Neural progenitor cell (in vitro differentiated cells): Measurements from ENCODE around the gene SNRNP200. TPM values are rescaled to one million over a fixed set of nuclear protein-coding genes. Genes with fewer than 3 reads are reported as not detected.

ENCODE experiments used
- DNase-seq: peaks from one replicate; pipeline ENCODE4 v3.0.0-alpha.2; 2016; ENCODE audit warnings: low spot score
- H2AFZ ChIP-seq: fragments of 200-600 bp; sonication (generic); replicated peaks from 2 replicates; pipeline ENCODE4 v1.6.1; 2016; ENCODE audit warnings: antibody characterized with exemption
- H3F3A ChIP-seq: fragments of 200-600 bp; sonication (generic); 2 replicates; pipeline ENCODE4 v1.6.1; 2016; ENCODE audit warnings: antibody characterized with exemption, low read depth
- H3K27ac ChIP-seq: fragments of 200-600 bp; sonication (generic); 2 replicates; pipeline ENCODE4 v1.5.1; 2016; ENCODE audit warnings: mild to moderate bottlenecking
- H3K27me3 ChIP-seq: fragments of 200-600 bp; sonication (generic); 2 replicates; pipeline ENCODE4 v1.6.1; 2016; ENCODE audit warnings: mild to moderate bottlenecking, moderate library complexity
- H3K36me3 ChIP-seq: fragments of 200-600 bp; sonication (generic); 2 replicates; pipeline ENCODE4 v1.5.1; 2016
- H3K4me1 ChIP-seq: fragments of 200-600 bp; sonication (generic); 2 replicates; pipeline ENCODE4 v1.6.1; 2016; ENCODE audit warnings: mixed run types
- H3K4me2 ChIP-seq: fragments of 200-600 bp; sonication (generic); 2 replicates; pipeline ENCODE4 v1.6.1; 2016
- H3K4me3 ChIP-seq: fragments of 200-600 bp; sonication (generic); 2 replicates; pipeline ENCODE4 v1.5.1; 2016
- H3K79me2 ChIP-seq: fragments of 200-600 bp; sonication (generic); 2 replicates; pipeline ENCODE4 v1.6.1; 2016; ENCODE audit warnings: low read depth
- H3K9ac ChIP-seq: fragments of 200-600 bp; sonication (generic); 2 replicates; pipeline ENCODE4 v1.6.1; 2016
- H3K9me3 ChIP-seq: fragments of 200-600 bp; sonication (generic); 2 replicates; pipeline ENCODE4 v1.5.1; 2016; ENCODE audit warnings: low read depth
- H4K20me1 ChIP-seq: fragments of 200-600 bp; sonication (generic); 2 replicates; pipeline ENCODE4 v1.6.1; 2016; ENCODE audit warnings: low read depth
- H3K27ac Mint-ChIP-seq: 3 replicates; pipeline ENCODE4 v1.8.0; 2021; ENCODE audit warnings: mixed read lengths
- H3K27me3 Mint-ChIP-seq: 2 replicates; pipeline ENCODE4 v1.8.0; 2022; ENCODE audit warnings: low read depth, mild to moderate bottlenecking, inconsistent platforms, moderate library complexity, mixed read lengths; ENCODE audit not compliant: insufficient read depth
- H3K36me3 Mint-ChIP-seq: 3 replicates; pipeline ENCODE4 v1.8.0; 2021; ENCODE audit warnings: mixed read lengths
- H3K4me1 Mint-ChIP-seq: 3 replicates; pipeline ENCODE4 v1.8.0; 2021; ENCODE audit warnings: mixed read lengths
- H3K4me3 Mint-ChIP-seq: 3 replicates; pipeline ENCODE4 v1.8.0; 2021; ENCODE audit warnings: mild to moderate bottlenecking, moderate library complexity, mixed read lengths
- H3K9me3 Mint-ChIP-seq: 3 replicates; pipeline ENCODE4 v1.8.0; 2020; ENCODE audit warnings: mixed read lengths
- CTCF ChIP-seq: fragments of 200-600 bp; sonication (generic); IDR thresholded peaks from 2 replicates; pipeline ENCODE4 v1.5.1; 2017; ENCODE audit warnings: antibody characterized with exemption, mild to moderate bottlenecking
- EZH2 ChIP-seq: fragments of 200-600 bp; sonication (generic); IDR thresholded peaks from 2 replicates; pipeline ENCODE4 v1.6.1; 2017; ENCODE audit warnings: antibody characterized with exemption, mild to moderate bottlenecking, moderate library complexity
- EZH2phosphoT487 ChIP-seq: fragments of 200-600 bp; sonication (generic); IDR thresholded peaks from 2 replicates; pipeline ENCODE4 v1.6.1; 2017; ENCODE audit warnings: antibody characterized with exemption
- total RNA-seq: library from RNA; depleted of rRNA; stranded (reverse); fragments of >200 nt; gene quantifications from 2 replicates; pipeline ENCODE4 v1.2.3, GENCODE V29; 2015; ENCODE audit warnings: low replicate concordance

SNRNP200 gene
- total RNA-seq, 1 donor from 2014 or later: 94.3 TPM

- no peak overlapping the region for H3K27ac Mint-ChIP-seq
Measured at GRCh38 chr2:96333708-96334107, 28.4 kb upstream of the SNRNP200 start.

GRCh38 chr2:96330407-96330806, 25.1 kb upstream of the SNRNP200 start:
- H3F3A ChIP-seq: peaks cover 3% of the 10 kb centered on the region
- no peak overlapping the region for H2AFZ ChIP-seq
- no peaks in the 10 kb centered on the region for H3K4me1 ChIP-seq
- Mint-ChIP-seq H3K27ac (no peak overlapping the region), H3K9me3 (no peaks in the 10 kb centered on the region), H3K27me3 (peaks cover 6% of the 10 kb centered on the region), H3K36me3 (peaks cover 14% of the 10 kb centered on the region), H3K4me3 (no peak overlapping the region), H3K4me1 (peaks cover 21% of the 10 kb centered on the region)
- no peaks in the 10 kb centered on the region for H3K36me3 ChIP-seq
- no peaks in the 10 kb centered on the region for H3K9me3 ChIP-seq
- no peak for TF ChIP-seq CTCF
- TF ChIP-seq EZH2: no peak
- no peak for TF ChIP-seq EZH2phosphoT487
- no peak overlapping the region for H3K4me3 ChIP-seq
- DNase-seq: no peak
- peaks cover 11% of the 10 kb centered on the region for H3K27me3 ChIP-seq
- no peak overlapping the region for H3K27ac ChIP-seq
- H4K20me1 ChIP-seq: no peaks in the 10 kb centered on the region
- peaks cover 8% of the 10 kb centered on the region for H3K79me2 ChIP-seq
- H3K4me2 ChIP-seq: no peak overlapping the region
- no peak overlapping the region for H3K9ac ChIP-seq

More at GRCh38 chr2:96333708-96334107, 28.4 kb upstream of the SNRNP200 start:
- Mint-ChIP-seq H3K36me3 (peaks cover 7% of the 10 kb centered on the region), H3K4me1 (peaks cover 30% of the 10 kb centered on the region), H3K9me3 (no peaks in the 10 kb centered on the region), H3K27me3 (no peaks in the 10 kb centered on the region), H3K4me3 (peak overlapping the region; percentile 90)
- Histone ChIP-seq H3K9me3 (no peaks in the 10 kb centered on the region), H3K79me2 (peaks cover 36% of the 10 kb centered on the region), H3K4me2 (no peak overlapping the region), H3K4me1 (peaks cover 9% of the 10 kb centered on the region), H3K4me3 (no peak overlapping the region), H2AFZ (no peak overlapping the region), H3K9ac (no peak overlapping the region), H4K20me1 (no peaks in the 10 kb centered on the region), H3K27ac (no peak overlapping the region), H3K36me3 (no peaks in the 10 kb centered on the region), H3F3A (peaks cover 3% of the 10 kb centered on the region), H3K27me3 (no peaks in the 10 kb centered on the region)
- no peak for TF ChIP-seq EZH2
- DNase-seq: no peak

GRCh38 chr2:96329874-96330273, 24.5 kb upstream of the SNRNP200 start:
- H3K9me3 ChIP-seq: no peaks in the 10 kb centered on the region
- H3K9ac ChIP-seq: no peak overlapping the region
- peaks cover 3% of the 10 kb centered on the region for H3K79me2 ChIP-seq
- peaks cover 4% of the 10 kb centered on the region for H3K4me1 ChIP-seq
- no peak for DNase-seq
- H4K20me1 ChIP-seq: no peaks in the 10 kb centered on the region
- TF ChIP-seq CTCF (no peak), EZH2phosphoT487 (no peak), EZH2 (no peak)
- H3K4me2 ChIP-seq: no peak overlapping the region
- Mint-ChIP-seq H3K36me3 (peaks cover 14% of the 10 kb centered on the region), H3K4me1 (peaks cover 21% of the 10 kb centered on the region), H3K27me3 (peaks cover 8% of the 10 kb centered on the region), H3K9me3 (no peaks in the 10 kb centered on the region), H3K4me3 (no peak overlapping the region), H3K27ac (no peak overlapping the region)
- H3K4me3 ChIP-seq: no peak overlapping the region
- no peak overlapping the region for H3K27ac ChIP-seq
- no peak overlapping the region for H2AFZ ChIP-seq
- no peaks in the 10 kb centered on the region for H3K36me3 ChIP-seq
- peaks cover 3% of the 10 kb centered on the region for H3F3A ChIP-seq
- H3K27me3 ChIP-seq: peaks cover 16% of the 10 kb centered on the region

- H3K36me3 ChIP-seq: no peaks in the 10 kb centered on the region
- no peak overlapping the region for H3K4me3 ChIP-seq
- Mint-ChIP-seq H3K4me1 (peaks cover 20% of the 10 kb centered on the region), H3K4me3 (no peak overlapping the region), H3K27ac (no peak overlapping the region), H3K9me3 (no peaks in the 10 kb centered on the region), H3K27me3 (peaks cover 12% of the 10 kb centered on the region), H3K36me3 (peaks cover 14% of the 10 kb centered on the region)
- no peaks in the 10 kb centered on the region for H3K79me2 ChIP-seq
- peaks cover 20% of the 10 kb centered on the region for H3K27me3 ChIP-seq
- no peaks in the 10 kb centered on the region for H3K9me3 ChIP-seq
- no peak overlapping the region for H2AFZ ChIP-seq
- no peak for DNase-seq
- peaks cover 3% of the 10 kb centered on the region for H3F3A ChIP-seq
- H3K27ac ChIP-seq: no peak overlapping the region
- H4K20me1 ChIP-seq: no peaks in the 10 kb centered on the region
- H3K9ac ChIP-seq: no peak overlapping the region
- no peak overlapping the region for H3K4me2 ChIP-seq
- H3K4me1 ChIP-seq: peaks cover 6% of the 10 kb centered on the region
- TF ChIP-seq EZH2phosphoT487: no peak
- no peak for TF ChIP-seq CTCF
- no peak for TF ChIP-seq EZH2
Measured at GRCh38 chr2:96329456-96329855, 24.1 kb upstream of the SNRNP200 start.
